ENCODE data around the gene NACA.
"Not testable (repeated sequence)": the region's sequence is repeated elsewhere in the genome, so short reads cannot be mapped to it uniquely, and the experiment has no call there.

- not testable (repeated sequence) for TF ChIP-seq YY1 (IDR thresholded peaks at IDR 0.05; ENCODE audit: insufficient read depth, insufficient read length); ZNF274 (IDR thresholded peaks at IDR 0.05; ENCODE audit: low read depth, low read length)
These were observed 20.6 kb downstream of the NACA start for GRCh38 chr12:56704522-56704921.

Data from NT2/D1 (cell line).